HCT116 (cell line): ENCODE results near the gene LMBR1L. TPM values are rescaled to one million over a fixed set of nuclear protein-coding genes. Genes with fewer than 3 reads are reported as not detected.

Experiments used
- ATAC-seq: fragments of 200-7000 bp; cut with Tn5 transposase; 2 replicates; pipeline ENCODE4 v1.9.1; 2020; ENCODE audit warnings: mild to moderate bottlenecking, moderate library complexity
- BruUV-seq: library from RNA; stranded (reverse); fragments of 400-500 nt; replicated peaks from 2 replicates; lab custom pipeline; 2021; lab: Mats Ljungman, UMichigan
- CTCF ChIA-PET: fragments of 300-600 bp; sonication (Branson Sonifier 250); formaldehyde crosslinking; loops from one replicate; lab custom pipeline; 2021; ENCODE audit warnings: antibody characterized with exemption; lab: Charles Lee
- POLR2A ChIA-PET: fragments of 300-600, 350-600 bp; sonication (Branson Sonifier 250); formaldehyde crosslinking; loops from one replicate; lab custom pipeline; 2021; ENCODE audit warnings: antibody characterized with exemption; lab: Charles Lee
- RAD21 ChIA-PET, 2 experiments: fragments of 300-600 bp; sonication (Branson Sonifier 250); formaldehyde crosslinking; loops; one replicate each; lab custom pipeline; 2023; ENCODE audit warnings: low total read pairs in 2 of 2; ENCODE audit not compliant: uncharacterized antibody in 2 of 2, unreplicated experiment in 2 of 2, low non-redundant PET in 1 of 2; lab: Charles Lee
- DNase-seq: peaks from one replicate; pipeline ENCODE4 v3.0.0-alpha.2; 2010; ENCODE audit warnings: low read depth, low spot score
- H2AFZ ChIP-seq: fragments of 200-600 bp; shearing (Covaris generic), sonication (generic); 2 replicates; pipeline ENCODE4 v1.6.1; 2017; ENCODE audit warnings: low read depth, mixed run types, mixed read lengths, antibody characterized with exemption, low read length; ENCODE audit not compliant: poor library complexity, severe bottlenecking
- H3K27ac ChIP-seq: 2 replicates; pipeline ENCODE4 v1.5.1; 2012; ENCODE audit warnings: low read depth, low read length
- H3K27me3 ChIP-seq: fragments of 200-600 bp; sonication (generic); 2 replicates; pipeline ENCODE4 v1.6.1; 2016; ENCODE audit warnings: mixed run types, low read length, mixed read lengths; ENCODE audit not compliant: insufficient read depth
- H3K36me3 ChIP-seq, 2 experiments: fragments of 200-500 bp in 1 of 2; fragments of 200-600 bp in 1 of 2; sonication (Bioruptor generic) in 1 of 2; sonication (generic) in 1 of 2; 2 replicates each; pipeline versions ENCODE4 v1.5.1 to v1.6.1; 2014 to 2016; ENCODE audit warnings: low read length in 2 of 2, inconsistent platforms in 1 of 2, mixed read lengths in 1 of 2, mixed run types in 1 of 2; ENCODE audit not compliant: insufficient read depth in 2 of 2, control insufficient read depth in 1 of 2
- H3K4me1 ChIP-seq, 2 experiments: fragments of 200-600 bp in 1 of 2; sonication (generic) in 1 of 2; 2 replicates each; pipeline versions ENCODE4 v1.5.1 to v1.6.1; 2012 to 2017; ENCODE audit warnings: low read length in 2 of 2, inconsistent platforms in 1 of 2, mild to moderate bottlenecking in 1 of 2, mixed read lengths in 1 of 2, mixed run types in 1 of 2, moderate library complexity in 1 of 2; ENCODE audit not compliant: insufficient read depth in 2 of 2, control insufficient read depth in 1 of 2
- H3K4me2 ChIP-seq: fragments of 200-600 bp; sonication (generic); 2 replicates; pipeline ENCODE4 v1.6.1; 2017; ENCODE audit warnings: mixed run types, low read length, mixed read lengths
- H3K4me3 ChIP-seq, 2 experiments: fragments of 200-600 bp in 1 of 2; sonication (generic) in 1 of 2; replicated peaks in 1 of 2; 2 replicates each; pipeline ENCODE4 v1.5.1; 2011 to 2016; ENCODE audit warnings: low read length in 2 of 2, control low read depth in 1 of 2, low read depth in 1 of 2, mild to moderate bottlenecking in 1 of 2, mixed read lengths in 1 of 2, mixed run types in 1 of 2
- H3K79me2 ChIP-seq: fragments of 200-600 bp; sonication (generic); 2 replicates; pipeline ENCODE4 v1.6.1; 2017; ENCODE audit warnings: mild to moderate bottlenecking, mixed run types, low read length, moderate library complexity, mixed read lengths; ENCODE audit not compliant: insufficient read depth
- H3K9ac ChIP-seq: fragments of 200-600 bp; sonication (generic); 2 replicates; pipeline ENCODE4 v1.6.1; 2016; ENCODE audit warnings: low read length, mixed read lengths
- H3K9me2 ChIP-seq: fragments of 200-600 bp; sonication (generic), shearing (Covaris generic); 2 replicates; pipeline ENCODE4 v1.6.1; 2017; ENCODE audit warnings: mixed run types, mild to moderate bottlenecking, moderate library complexity; ENCODE audit not compliant: insufficient read depth
- H3K9me3 ChIP-seq, 2 experiments: fragments of 200-500 bp in 1 of 2; fragments of 200-600 bp in 1 of 2; sonication (Bioruptor generic) in 1 of 2; sonication (generic) in 1 of 2; 2 replicates each; pipeline ENCODE4 v1.6.1; 2014 to 2017; ENCODE audit warnings: low read length in 2 of 2, mixed read lengths in 2 of 2, inconsistent platforms in 1 of 2, low read depth in 1 of 2, mild to moderate bottlenecking in 1 of 2, mixed run types in 1 of 2, moderate library complexity in 1 of 2; ENCODE audit not compliant: control insufficient read depth in 1 of 2, insufficient read depth in 1 of 2
- H4K20me1 ChIP-seq: fragments of 200-600 bp; sonication (generic), shearing (Covaris generic); 2 replicates; pipeline ENCODE4 v1.6.1; 2017; ENCODE audit warnings: mixed run types, mild to moderate bottlenecking, moderate library complexity; ENCODE audit not compliant: insufficient read depth
- CBX3 ChIP-seq: IDR thresholded peaks from 2 replicates; pipeline ENCODE4 v1.6.1; 2012; ENCODE audit warnings: low read depth
- ELF1 ChIP-seq: IDR thresholded peaks from 2 replicates; pipeline ENCODE4 v1.6.1; 2012; ENCODE audit warnings: low read depth, borderline replicate concordance
- EZH2 ChIP-seq: fragments of 200-600 bp; sonication (generic); IDR thresholded peaks from 2 replicates; pipeline ENCODE4 v1.6.1; 2017; ENCODE audit warnings: antibody characterized with exemption, mixed run types
- EZH2phosphoT487 ChIP-seq: fragments of 200-600 bp; IDR thresholded peaks from 2 replicates; pipeline ENCODE4 v1.6.1; 2018; ENCODE audit warnings: antibody characterized with exemption, borderline replicate concordance
- JUND ChIP-seq: IDR thresholded peaks from 2 replicates; pipeline ENCODE4 v1.6.1; 2012
- RAD21 ChIP-seq: IDR thresholded peaks from 2 replicates; pipeline ENCODE4 v1.6.1; 2012; ENCODE audit warnings: low read depth, mild to moderate bottlenecking
- SIN3A ChIP-seq: IDR thresholded peaks from 2 replicates; pipeline ENCODE4 v1.6.1; 2012; ENCODE audit warnings: low read depth
- SP1 ChIP-seq: IDR thresholded peaks from 2 replicates; pipeline ENCODE4 v1.6.1; 2012; ENCODE audit warnings: low read depth
- SRF ChIP-seq: IDR thresholded peaks from 2 replicates; pipeline ENCODE4 v1.6.1; 2012; ENCODE audit warnings: low read depth
- TCF7L2 ChIP-seq: IDR thresholded peaks from 2 replicates; pipeline ENCODE4 v1.7.0; 2011; ENCODE audit warnings: borderline replicate concordance, inconsistent platforms; ENCODE audit not compliant: insufficient read depth, insufficient read length; ENCODE audit errors: extremely low read depth
- YY1 ChIP-seq: IDR thresholded peaks from 2 replicates; pipeline ENCODE4 v1.6.1; 2011; ENCODE audit warnings: low read length, low read depth, moderate library complexity, mild to moderate bottlenecking; ENCODE audit not compliant: insufficient replicate concordance; ENCODE audit errors: extremely low read depth
- ZFX ChIP-seq: fragments of 450-650 bp; IDR thresholded peaks from 2 replicates; pipeline ENCODE4 v1.6.1; 2017
- ZNF274 ChIP-seq: fragments of 200-500 bp; sonication (Bioruptor generic); IDR thresholded peaks from 2 replicates; pipeline ENCODE4 v1.6.1; 2014; ENCODE audit warnings: mild to moderate bottlenecking, low read depth, low read length, inconsistent platforms
- intact Hi-C: fragments of 100-400 bp; cut with micrococcal nuclease; formaldehyde crosslinking; loops from 2 replicates; pipeline ENCODE4 v1.10.0; 2022
- total RNA-seq: library from RNA; stranded (reverse); gene quantifications from one replicate; pipeline ENCODE4 v1.2.1, GENCODE V29; 2021; ENCODE audit not compliant: unreplicated experiment
- TF ChIP-seq, protein P1 (sequence below): IDR thresholded peaks from 2 replicates; pipeline ENCODE4 v1.6.1; 2011; ENCODE audit warnings: mild to moderate bottlenecking, low read length, moderate library complexity; ENCODE audit not compliant: insufficient replicate concordance; ENCODE audit errors: extremely low read depth
- TF ChIP-seq, protein P2 (sequence below): IDR thresholded peaks from 2 replicates; pipeline ENCODE4 v1.6.1; 2012
- TF ChIP-seq, protein P3 (sequence below): IDR thresholded peaks from 2 replicates; pipeline ENCODE4 v1.6.1; 2012

The LMBR1L gene
- total RNA-seq, 1 experiment from 2014 or later: 44.4 TPM

DNA sequence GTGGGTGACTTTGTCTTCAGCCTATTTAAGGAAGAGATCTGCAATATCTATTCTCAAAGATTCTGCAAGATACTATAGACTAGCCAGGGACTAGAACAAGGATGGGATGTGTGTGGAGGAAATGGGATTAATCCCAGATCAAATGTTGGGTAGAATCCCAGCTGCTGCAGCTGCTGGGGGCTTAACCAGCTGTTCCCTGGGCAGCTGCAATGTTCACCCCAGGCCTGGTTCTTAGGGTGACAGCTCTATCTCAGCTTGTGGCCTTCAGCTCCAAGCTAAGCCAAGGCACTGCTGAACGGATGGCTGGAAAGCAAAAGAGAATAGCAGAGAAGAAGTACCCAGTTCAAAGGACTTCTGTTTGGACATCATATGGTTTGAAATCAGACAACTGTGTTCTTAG, 30.9 kb downstream of the LMBR1L start:
- no peak overlapping the region for H3K27ac ChIP-seq
- no peaks in the 10 kb centered on the region for H3K79me2 ChIP-seq
- H3K27me3 ChIP-seq: no peaks in the 10 kb centered on the region
- no peaks in the 10 kb centered on the region for H4K20me1 ChIP-seq
- no peak overlapping the region for H3K9ac ChIP-seq
- ChIA-PET POLR2A (no interaction called here), CTCF (interaction anchor here (1.5 to 3.9 kb wide), 3 partner anchors 8 to 19 kb away, joined by 4 to 26 read pairs (median 5); partner anchors contain the start of gene RHEBL1), RAD21 (no interaction called here)
- BruUV-seq: no TSS peak
- H3K9me2 ChIP-seq: no peaks in the 10 kb centered on the region
- no peak for ATAC-seq
- no peak overlapping the region for H2AFZ ChIP-seq
- TF ChIP-seq, protein P1, sequence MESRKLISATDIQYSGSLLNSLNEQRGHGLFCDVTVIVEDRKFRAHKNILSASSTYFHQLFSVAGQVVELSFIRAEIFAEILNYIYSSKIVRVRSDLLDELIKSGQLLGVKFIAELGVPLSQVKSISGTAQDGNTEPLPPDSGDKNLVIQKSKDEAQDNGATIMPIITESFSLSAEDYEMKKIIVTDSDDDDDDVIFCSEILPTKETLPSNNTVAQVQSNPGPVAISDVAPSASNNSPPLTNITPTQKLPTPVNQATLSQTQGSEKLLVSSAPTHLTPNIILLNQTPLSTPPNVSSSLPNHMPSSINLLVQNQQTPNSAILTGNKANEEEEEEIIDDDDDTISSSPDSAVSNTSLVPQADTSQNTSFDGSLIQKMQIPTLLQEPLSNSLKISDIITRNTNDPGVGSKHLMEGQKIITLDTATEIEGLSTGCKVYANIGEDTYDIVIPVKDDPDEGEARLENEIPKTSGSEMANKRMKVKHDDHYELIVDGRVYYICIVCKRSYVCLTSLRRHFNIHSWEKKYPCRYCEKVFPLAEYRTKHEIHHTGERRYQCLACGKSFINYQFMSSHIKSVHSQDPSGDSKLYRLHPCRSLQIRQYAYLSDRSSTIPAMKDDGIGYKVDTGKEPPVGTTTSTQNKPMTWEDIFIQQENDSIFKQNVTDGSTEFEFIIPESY: no peak
- TF ChIP-seq SP1: no peak
- no peak for TF ChIP-seq ZFX
- no peak for TF ChIP-seq EZH2
- TF ChIP-seq ZNF274: no peak
- TF ChIP-seq JUND: no peak
- TF ChIP-seq TCF7L2: no peak
- TF ChIP-seq, protein P2, sequence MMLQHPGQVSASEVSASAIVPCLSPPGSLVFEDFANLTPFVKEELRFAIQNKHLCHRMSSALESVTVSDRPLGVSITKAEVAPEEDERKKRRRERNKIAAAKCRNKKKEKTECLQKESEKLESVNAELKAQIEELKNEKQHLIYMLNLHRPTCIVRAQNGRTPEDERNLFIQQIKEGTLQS: no peak
- no peaks in the 10 kb centered on the region for H3K9me3 ChIP-seq
- H3K36me3 ChIP-seq: no peaks in the 10 kb centered on the region
- no peak overlapping the region for H3K4me3 ChIP-seq
- no peaks in the 10 kb centered on the region for H3K4me1 ChIP-seq
- no peak overlapping the region for H3K4me2 ChIP-seq
- DNase-seq: no peak
- intact Hi-C loops: no loop called here

DNA sequence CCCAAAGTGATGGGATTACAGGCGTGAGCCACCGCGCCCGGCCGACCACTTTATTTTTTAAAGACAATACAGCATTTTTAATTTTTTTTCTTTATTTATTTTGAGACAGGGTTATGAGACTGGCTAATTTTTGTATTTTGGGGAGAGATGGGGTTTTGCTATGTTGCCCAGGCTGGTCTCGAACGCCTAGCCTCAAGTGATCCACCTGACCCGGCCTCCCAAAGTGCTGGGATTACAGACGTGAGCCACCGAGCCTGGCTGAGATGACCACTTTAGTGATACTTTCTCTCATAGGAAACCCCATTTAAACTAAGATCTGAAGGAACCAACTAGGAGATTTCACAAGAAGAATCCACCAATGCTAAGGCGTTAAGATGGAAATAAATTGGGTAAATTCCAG, 39.7 kb downstream of the LMBR1L start:
- Histone ChIP-seq H4K20me1 (no peaks in the 10 kb centered on the region), H2AFZ (no peak overlapping the region), H3K27ac (no peak overlapping the region), H3K4me3 (no peak overlapping the region), H3K9ac (no peak overlapping the region), H3K9me2 (no peaks in the 10 kb centered on the region), H3K27me3 (no peaks in the 10 kb centered on the region), H3K4me1 (peaks cover 5 to 15% of the 10 kb centered on the region in 2 experiments), H3K36me3 (no peaks in the 10 kb centered on the region), H3K9me3 (no peaks in the 10 kb centered on the region), H3K4me2 (no peak overlapping the region), H3K79me2 (no peaks in the 10 kb centered on the region)
- RAD21 ChIA-PET: no interaction called here
- ATAC-seq (no peak), DNase-seq (no peak)
- no TSS peak for BruUV-seq
- CTCF ChIA-PET: no interaction called here
- POLR2A ChIA-PET: no interaction called here
- intact Hi-C loops: no loop called here
- TF ChIP-seq EZH2phosphoT487 (no peak), YY1 (no peak), TCF7L2 (no peak), RAD21 (no peak), SRF (no peak), ZFX (no peak), ELF1 (no peak), SP1 (no peak), SIN3A (no peak), CBX3 (no peak)
- TF ChIP-seq, protein P2: no peak
- TF ChIP-seq, protein P1: no peak
- TF ChIP-seq, protein P3, sequence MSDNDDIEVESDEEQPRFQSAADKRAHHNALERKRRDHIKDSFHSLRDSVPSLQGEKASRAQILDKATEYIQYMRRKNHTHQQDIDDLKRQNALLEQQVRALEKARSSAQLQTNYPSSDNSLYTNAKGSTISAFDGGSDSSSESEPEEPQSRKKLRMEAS: no peak
